ENCODE data around the gene CD7. TPM values are rescaled to one million over a fixed set of nuclear protein-coding genes. Genes with fewer than 3 reads are reported as not detected.

Gene CD7
- total RNA-seq, 1 donor from 2014 or later = not detected

GRCh38 chr17:82330322-82331239, 13.2 kb upstream of the CD7 start:
- Mint-ChIP-seq H3K27me3 (ENCODE audit: low read depth) (peaks cover 63% of the 10 kb centered on the region), H3K4me3 (no peak overlapping the region), H3K4me1 (peaks cover 13% of the 10 kb centered on the region), H3K9me3 (no peaks in the 10 kb centered on the region), H3K36me3 (ENCODE audit: low read depth) (no peaks in the 10 kb centered on the region), H3K27ac (ENCODE audit: unreplicated experiment) (no peak overlapping the region)
- TF ChIP-seq CTCF (conservative IDR thresholded peaks at IDR 0.05) = no peak
- no peak for DNase-seq (ENCODE audit: low read depth, low spot score)

- no peak overlapping the region for H3K27ac Mint-ChIP-seq (ENCODE audit: unreplicated experiment)
- peaks cover 6% of the 10 kb centered on the region for H3K4me1 Mint-ChIP-seq
- no peaks in the 10 kb centered on the region for H3K36me3 Mint-ChIP-seq (ENCODE audit: low read depth)
- no peak overlapping the region for H3K4me3 Mint-ChIP-seq
- no peaks in the 10 kb centered on the region for H3K9me3 Mint-ChIP-seq
- DNase-seq (ENCODE audit: low read depth, low spot score) = no peak
- peaks cover 56% of the 10 kb centered on the region for H3K27me3 Mint-ChIP-seq (ENCODE audit: low read depth)
- no peak for TF ChIP-seq CTCF (conservative IDR thresholded peaks at IDR 0.05)
Measured at GRCh38 chr17:82329683-82330321, 12.4 kb upstream of the CD7 start.

GRCh38 chr17:82328994-82329507, 11.6 kb upstream of the CD7 start:
- DNase-seq (ENCODE audit: low read depth, low spot score) = no peak
- Mint-ChIP-seq H3K4me3 (no peak overlapping the region), H3K27ac (ENCODE audit: unreplicated experiment) (no peak overlapping the region), H3K4me1 (peaks cover 6% of the 10 kb centered on the region), H3K27me3 (ENCODE audit: low read depth) (peaks cover 49% of the 10 kb centered on the region), H3K9me3 (no peaks in the 10 kb centered on the region), H3K36me3 (ENCODE audit: low read depth) (no peaks in the 10 kb centered on the region)
- TF ChIP-seq CTCF (conservative IDR thresholded peaks at IDR 0.05) = no peak

GRCh38 chr17:82328141-82328993, 11.0 kb upstream of the CD7 start:
- peaks cover 6% of the 10 kb centered on the region for H3K4me1 Mint-ChIP-seq

More at GRCh38 chr17:82328141-82328993, 11.0 kb upstream of the CD7 start:
- no peak for DNase-seq (ENCODE audit: low read depth, low spot score)
- Mint-ChIP-seq H3K9me3 (no peaks in the 10 kb centered on the region), H3K27me3 (ENCODE audit: low read depth) (peaks cover 44% of the 10 kb centered on the region), H3K36me3 (ENCODE audit: low read depth) (no peaks in the 10 kb centered on the region), H3K27ac (ENCODE audit: unreplicated experiment) (no peak overlapping the region), H3K4me3 (no peak overlapping the region)
- TF ChIP-seq CTCF (conservative IDR thresholded peaks at IDR 0.05) = no peak

All from neural crest cell (in vitro differentiated cells).